Mesangial cell (primary cell): Measurements from ENCODE around the gene ZDHHC23. TPM values are rescaled to one million over a fixed set of nuclear protein-coding genes. Genes with fewer than 3 reads are reported as not detected.

Experiments
- total RNA-seq: library from RNA; depleted of rRNA; stranded (reverse); fragments of >200 nt; gene quantifications from 2 replicates; pipeline ENCODE4 v1.2.3, GENCODE V29; 2015

Gene ZDHHC23
- 0.98 and 5.5 TPM in 2 replicates for total RNA-seq

DNA sequence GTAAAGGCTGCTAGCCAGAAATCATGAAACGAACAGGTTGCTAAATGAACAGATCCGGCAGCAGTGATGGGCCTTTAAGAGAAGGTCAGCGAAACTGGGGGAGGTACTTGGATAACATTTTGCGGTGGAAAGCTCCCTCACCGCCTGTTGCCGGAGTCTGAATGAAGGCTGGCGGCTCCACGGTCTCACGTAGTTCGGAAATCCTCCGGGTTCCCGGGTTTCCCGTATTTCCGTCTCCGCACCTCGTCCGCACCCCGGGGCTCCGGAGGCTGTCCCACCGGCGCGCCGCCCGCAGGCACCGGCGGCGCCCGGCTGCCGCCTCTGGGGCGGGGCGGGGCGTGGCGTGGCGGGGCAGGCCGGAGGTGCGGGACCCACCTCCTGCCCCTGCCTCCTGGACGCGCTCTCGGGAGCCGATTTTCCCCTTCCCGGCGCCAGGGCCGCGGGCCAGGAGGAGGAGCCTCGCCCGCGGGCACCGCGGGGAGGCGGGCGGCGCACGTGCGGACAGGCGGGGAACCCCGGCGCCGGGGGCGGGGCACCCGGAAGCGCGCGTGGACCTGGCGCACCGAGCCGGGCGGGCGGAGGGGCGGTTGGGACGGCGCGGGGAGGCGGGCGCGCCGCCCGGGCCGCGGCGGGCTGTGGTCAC is at the start of gene ZDHHC23:
Gene ZDHHC23 (plus strand): TSS at position 642 of the 643 bp plus-strand sequence. CDS start 790 bp downstream, outside the sequence.

Other genes with a start within 250 kb of the ZDHHC23 start
- gene NAA50, start 201.8 kb upstream of the ZDHHC23 start, total RNA-seq = 155 and 185 TPM in 2 replicates
- 22.5 and 33.6 TPM in 2 replicates for gene ATP6V1A, start 201.0 kb upstream of the ZDHHC23 start, total RNA-seq
- 0.81 and 2.9 TPM in 2 replicates for gene GRAMD1C, start 109.2 kb upstream of the ZDHHC23 start, total RNA-seq
- 0.49 and 1.9 TPM in 2 replicates for gene CCDC191, start 108.5 kb downstream of the ZDHHC23 start, total RNA-seq
- 9.3 and 9.9 TPM in 2 replicates for gene QTRT2, start 108.7 kb downstream of the ZDHHC23 start, total RNA-seq
- not detected in 2 replicates for gene DRD3, start 231.0 kb downstream of the ZDHHC23 start, total RNA-seq